Measurements from ENCODE around the gene FBXO47. TPM values are rescaled to one million over a fixed set of nuclear protein-coding genes. Genes with fewer than 3 reads are reported as not detected.

FBXO47 gene
- total and polyA plus RNA-seq, 2 of the 4 experiments (the other 2 are of a cell fraction): under 0.01 TPM; not detected in 1

DNA sequence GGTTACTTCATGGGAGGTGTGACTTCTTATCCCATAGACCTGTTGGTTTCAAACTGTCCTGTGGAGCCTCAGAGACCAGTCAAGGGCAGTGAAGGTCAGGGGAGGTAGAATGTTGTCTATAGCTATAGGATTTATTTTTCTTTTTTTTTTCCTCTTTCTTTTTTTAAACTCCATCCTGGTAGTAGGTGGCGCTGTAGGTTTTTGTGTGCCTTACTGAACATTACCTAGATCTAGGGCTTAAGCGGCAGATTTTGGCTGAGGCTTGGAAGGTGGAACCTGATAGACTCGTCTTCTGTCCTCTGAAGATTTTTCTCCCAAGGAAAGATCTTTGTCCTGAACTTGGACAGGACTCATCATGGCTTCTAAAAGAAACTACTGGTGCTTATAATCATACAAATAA lies 49.9 kb downstream of the FBXO47 start:
- Histone ChIP-seq H3K4me2 (ENCODE audit: low read depth, low read length) (no peak overlapping the region), H2AK9ac (replicated peaks; ENCODE audit: low read depth, low read length, poor library complexity) (no peak overlapping the region), H3K14ac (replicated peaks; ENCODE audit: low read depth, low read length) (no peak overlapping the region), H3K27me3 (ENCODE audit: control insufficient read depth, insufficient read depth, low read length) (no peaks in the 10 kb centered on the region), H3K9me1 (ENCODE audit: insufficient read depth, low read length) (peaks cover 15% of the 10 kb centered on the region; the same call in 1 of the 2 replicates), H3K23ac (ENCODE audit: low read depth, low read length) (peak overlapping the region; percentile 53; the same call in 1 of the 2 replicates), H3K4me1 (ENCODE audit: control insufficient read depth, insufficient read depth, low read length) (peaks cover 10% of the 10 kb centered on the region; the same call in 1 of the 2 replicates), H4K20me1 (ENCODE audit: insufficient read depth, low read length) (peaks cover 59% of the 10 kb centered on the region), H4K8ac (ENCODE audit: low read depth in 2 of 2, low read length in 2 of 2) (no peak overlapping the region), H3K4ac (ENCODE audit: low read depth, low read length) (no peak overlapping the region; the same call in 1 of the 2 replicates), H3K27ac (ENCODE audit: insufficient read depth, low read length) (no peak overlapping the region), H3K18ac (ENCODE audit: low read depth, low read length) (no peak overlapping the region), H3K4me3 (ENCODE audit: insufficient read depth, low read depth, low read length) (no peak overlapping the region), H2BK5ac (ENCODE audit: low read depth, low read length, poor library complexity, severe bottlenecking) (no peak overlapping the region), H3K56ac (ENCODE audit: extremely low read depth, insufficient read depth, low read length) (no peak overlapping the region), H2BK20ac (ENCODE audit: low read depth, low read length) (no peak overlapping the region), H2BK15ac (ENCODE audit: low read depth, low read length) (no peak overlapping the region), H3K79me1 (ENCODE audit: low read depth in 1 of 2, low read length in 2 of 2) (peaks cover 47 to 94% of the 10 kb centered on the region in 2 experiments; a peak in 3 of 4 replicates), H4K5ac (ENCODE audit: low read depth, low read length) (no peak overlapping the region), H4K91ac (ENCODE audit: insufficient read depth, low read depth, low read length) (no peak overlapping the region), H3K9ac (ENCODE audit: low read depth, low read length) (no peak overlapping the region), H3K36me3 (ENCODE audit: control insufficient read depth, insufficient read depth, low read length) (peaks cover 80% of the 10 kb centered on the region), H2AK5ac (ENCODE audit: low read depth, low read length) (no peak overlapping the region), H2BK120ac (ENCODE audit: low read depth, low read length) (no peak overlapping the region), H2AFZ (replicated peaks; ENCODE audit: low read length, poor library complexity) (no peak overlapping the region), H3K9me3 (ENCODE audit: control insufficient read depth, insufficient read depth, low read length) (no peaks in the 10 kb centered on the region)
- ATAC-seq (ENCODE audit: low read depth) (no peak), DNase-seq (no peak)
- TF ChIP-seq MXI1 (IDR thresholded peaks at IDR 0.05; ENCODE audit: borderline replicate concordance, low read depth, low read length): no peak
- TF ChIP-seq CEBPB (IDR thresholded peaks at IDR 0.05; ENCODE audit: low read depth, low read length): no peak
- no peak for TF ChIP-seq RCOR1 (IDR thresholded peaks at IDR 0.05; ENCODE audit: insufficient replicate concordance, low read length)
- TF ChIP-seq CTCF (conservative IDR thresholded peaks at IDR 0.05; ENCODE audit: low read depth, low read length): 0 out of 2 replicates have a peak, but pooled peaks have one; percentile 8
- TF ChIP-seq MAFK (IDR thresholded peaks at IDR 0.05; ENCODE audit: low read depth, low read length): no peak
- in situ Hi-C loops (cut with MboI; ENCODE audit: low sequenced_read_pairs): no loop called here
- CTCF ChIA-PET: interaction anchor here (0.6 to 0.7 kb wide), 2 partner anchors 28 to 61 kb away, joined by 3 read pairs; no protein-coding TSS in a partner anchor
- dilution Hi-C loops (cut with HindIII; ENCODE audit: low sequenced_read_pairs, unreplicated experiment): no loop called here
- BruUV-seq (replicated peaks): no TSS peak
- no CpG with 5 or more reads among the region's 3 CpGs for WGBS, 2 experiments (ENCODE audit: extremely low coverage in 2 of 2, insufficient read length in 1 of 2)
- POLR2A ChIA-PET (ENCODE audit: unreplicated experiment): no interaction called here
- intact Hi-C loops (cut with micrococcal nuclease): loop anchor here (2.0 kb wide), 1 partner anchor 236 kb away; no protein-coding TSS in a partner anchor
